NCI-H146 treated with DMSO at 0.1 percent for 48 hours (cell line): ENCODE measurements around the gene ZNF107.
"Not testable (repeated sequence)": the region's sequence is repeated elsewhere in the genome, so short reads cannot be mapped to it uniquely, and the experiment has no call there.

Experiments used
- DNase-seq: peaks from one replicate; lab custom pipeline; 2025; ENCODE audit not compliant: unreplicated experiment; lab: John Stamatoyannopoulos, UW

Gene ZNF107

DNA sequence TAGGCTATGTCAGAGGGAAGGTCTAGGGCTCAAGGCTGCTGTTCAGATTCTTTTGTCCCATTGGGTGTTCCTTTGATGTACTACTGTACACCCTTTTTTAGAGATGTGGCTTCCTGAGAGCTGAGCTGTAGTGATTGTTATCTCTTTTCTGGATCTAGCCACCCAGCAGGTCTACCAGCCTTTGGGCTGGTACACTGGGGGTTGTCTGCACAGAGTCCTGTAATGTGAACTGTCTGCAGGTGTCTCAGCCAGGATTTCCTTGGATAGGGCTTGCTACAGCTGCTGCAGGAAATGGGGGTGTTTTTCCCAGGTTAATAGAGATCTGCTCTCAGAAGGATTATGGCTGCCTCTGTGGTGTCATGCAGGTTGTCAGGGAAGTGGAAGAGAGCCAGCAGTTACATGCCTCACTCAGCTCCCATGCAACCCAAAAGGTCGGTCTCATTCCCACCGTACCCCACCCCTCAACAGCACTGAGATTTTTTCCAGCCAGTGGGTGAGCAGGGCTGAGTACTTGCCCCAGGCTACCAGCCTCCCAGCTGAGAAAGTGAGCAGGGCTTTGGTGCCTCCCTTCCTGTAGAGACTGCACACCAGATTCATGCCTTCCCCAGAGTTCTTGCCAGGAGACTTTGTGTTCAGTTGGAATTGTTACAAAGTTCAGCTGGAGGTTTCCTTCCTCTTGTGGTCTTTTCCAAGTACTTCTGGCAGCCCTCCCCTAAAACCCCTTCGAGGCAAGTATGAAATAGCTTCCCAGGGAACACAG is 63.3 kb downstream of the ZNF107 start:
- no peak for DNase-seq

DNA sequence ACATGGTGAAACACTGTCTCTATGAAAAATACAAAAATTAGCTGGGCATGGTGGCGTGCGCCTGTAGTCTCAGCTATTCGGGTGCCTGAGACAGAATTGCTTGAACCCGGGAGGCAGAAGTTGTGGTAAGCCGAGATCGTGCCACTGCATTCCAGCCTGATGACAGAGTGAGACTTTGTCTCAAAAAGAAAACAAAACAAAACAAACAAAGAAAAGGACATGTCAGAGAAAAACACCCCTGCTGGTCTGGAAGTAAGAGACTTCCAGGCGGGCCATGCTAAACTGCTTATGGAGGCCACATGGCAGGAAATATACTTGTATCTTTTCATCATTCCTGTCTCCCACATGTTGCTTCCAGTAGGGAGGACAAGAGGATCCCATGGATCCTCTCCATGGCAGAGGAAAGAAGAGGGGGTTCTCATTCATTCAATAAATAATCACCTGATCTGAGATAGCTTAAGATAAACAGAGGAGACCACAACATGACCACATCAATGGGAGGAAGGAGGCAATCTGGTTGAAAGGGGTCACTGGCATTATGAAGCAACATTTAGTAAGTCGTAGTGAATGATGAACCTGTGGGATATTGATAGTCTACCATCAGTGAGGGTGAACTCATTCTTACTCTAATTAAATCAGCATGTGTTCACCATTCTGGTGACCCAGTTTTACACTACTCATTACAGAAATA is 67.8 kb downstream of the ZNF107 start:
- no peak for DNase-seq

GRCh38 chr7:64736575-64736974 is 70.6 kb downstream of the ZNF107 start:
- no peak for DNase-seq

- DNase-seq: not testable (repeated sequence)
Observed at GRCh38 chr7:64738403-64738802, 72.5 kb downstream of the ZNF107 start.

DNA sequence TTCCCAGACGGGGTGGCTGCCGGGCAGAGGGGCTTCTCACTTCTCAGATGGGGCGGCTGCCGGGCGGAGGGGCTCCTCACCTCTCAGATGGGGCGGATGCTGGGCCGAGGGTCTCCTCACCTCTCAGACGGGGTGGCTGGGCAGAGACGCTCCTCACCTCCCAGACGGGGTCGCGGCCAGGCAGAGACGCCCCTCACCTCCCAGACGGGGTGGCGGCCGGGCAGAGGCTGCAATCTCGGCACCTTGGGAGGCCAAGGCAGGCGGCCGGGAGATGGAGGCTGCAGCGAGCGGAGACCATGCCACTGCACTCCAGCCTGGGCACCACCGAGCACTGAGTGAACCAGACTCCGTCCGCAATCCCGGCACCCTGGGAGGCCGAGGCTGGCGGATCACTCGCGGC is 73.0 kb downstream of the ZNF107 start:
- not testable (repeated sequence) for DNase-seq

GRCh38 chr7:64744680-64745079 is 78.7 kb downstream of the ZNF107 start:
- DNase-seq: no peak

- no peak for DNase-seq
Observed at GRCh38 chr7:64747802-64748201, 81.9 kb downstream of the ZNF107 start.

DNA sequence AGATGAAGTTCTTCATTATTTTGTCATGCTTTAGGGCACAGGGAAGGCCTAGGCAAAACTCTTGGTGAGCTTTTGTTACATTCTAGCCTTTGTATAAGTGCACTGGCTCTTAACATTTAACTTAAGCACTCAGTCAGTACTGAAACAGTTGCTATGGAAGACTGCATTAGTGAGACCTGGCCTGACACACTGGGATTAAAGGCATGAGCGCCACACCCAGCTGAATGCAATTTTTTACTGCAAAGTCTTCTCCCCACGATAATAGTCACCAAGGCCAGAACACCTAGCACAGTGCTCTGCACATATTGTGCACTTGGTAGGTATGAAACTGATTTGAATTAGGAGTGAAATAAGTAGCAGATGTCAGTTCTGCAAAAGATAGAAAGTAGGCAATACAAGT is 87.1 kb downstream of the ZNF107 start:
- no peak for DNase-seq

DNA sequence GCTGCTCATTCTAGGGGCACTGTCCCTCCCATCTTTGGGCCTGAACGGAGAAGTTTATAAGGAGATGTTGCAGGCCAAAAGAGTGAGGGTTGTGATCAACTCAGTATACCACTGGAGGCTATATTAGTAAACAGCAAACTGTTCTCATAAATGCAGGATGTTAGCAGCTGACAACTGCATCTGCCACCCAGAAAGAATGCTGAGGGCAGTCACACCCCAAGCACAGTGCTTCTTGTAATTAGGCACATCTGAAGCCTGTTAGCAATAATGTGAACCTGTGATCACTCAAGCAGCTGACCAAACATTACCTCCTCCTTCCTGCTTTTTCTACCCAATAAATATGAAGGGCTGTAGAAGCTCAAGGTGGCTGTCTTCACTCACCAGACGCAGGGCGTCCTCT is 89.9 kb downstream of the ZNF107 start:
- DNase-seq: no peak

DNA sequence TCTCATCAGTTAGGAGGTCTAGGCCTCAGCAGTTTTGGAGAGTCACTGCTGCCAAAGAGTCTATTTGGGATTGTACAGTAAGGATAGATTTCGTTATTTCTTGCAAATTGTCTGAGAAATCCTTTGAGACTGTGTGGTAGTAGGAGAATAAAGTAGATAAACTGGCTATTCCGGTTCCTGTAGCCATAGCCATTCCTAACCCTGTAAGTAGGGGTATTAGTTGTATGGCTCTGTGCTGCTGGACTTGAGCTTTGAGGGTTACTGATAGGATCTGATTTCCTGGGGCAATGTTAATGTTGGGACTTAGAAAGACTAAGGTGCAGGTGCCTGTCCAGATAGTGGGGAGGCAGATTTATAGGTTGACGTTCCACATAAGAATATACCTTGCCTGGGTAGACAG is 92.2 kb downstream of the ZNF107 start:
- no peak for DNase-seq
